ENCODE data around the gene PEX13. TPM values are rescaled to one million over a fixed set of nuclear protein-coding genes. Genes with fewer than 3 reads are reported as not detected.

The PEX13 gene
- total and polyA plus RNA-seq, 4 donors: 10.6 to 42.8 (median 21.5) TPM

GRCh38 chr2:61006486-61007105 lies 10.9 kb upstream of the PEX13 start:
- Histone ChIP-seq H3K27me3 (ENCODE audit: control insufficient read depth in 4 of 4, insufficient read depth in 4 of 4, low read length in 3 of 4) (no peaks in the 10 kb centered on the region), H3K4me3 (ENCODE audit: low read depth in 1 of 3, low read length in 3 of 3) (no peak overlapping the region), H3K9ac (ENCODE audit: low read depth in 1 of 2, low read length in 2 of 2) (no peak overlapping the region), H3K27ac (ENCODE audit: low read depth in 1 of 2, low read length in 2 of 2) (no peak overlapping the region), H3K36me3 (ENCODE audit: control insufficient read depth in 4 of 4, insufficient read depth in 3 of 4, low read depth in 1 of 4, low read length in 3 of 4) (peaks cover 0 to 3% (median 0%) of the 10 kb centered on the region in 4 donors), H3K9me3 (ENCODE audit: control insufficient read depth in 4 of 4, low read length in 3 of 4) (no peaks in the 10 kb centered on the region), H3K4me1 (ENCODE audit: control insufficient read depth in 4 of 4, insufficient read depth in 4 of 4, low read length in 3 of 4) (peaks cover 0 to 9% (median 2%) of the 10 kb centered on the region in 4 donors)
- no peak for DNase-seq (ENCODE audit: low spot score)
- no peak for TF ChIP-seq GABPA (IDR thresholded peaks at IDR 0.05 in 1 of 2, conservative IDR thresholded peaks at IDR 0.05 in 1 of 2)
- TF ChIP-seq REST (IDR thresholded peaks at IDR 0.05): no peak
- no peak for TF ChIP-seq HNF4G (IDR thresholded peaks at IDR 0.05)
- TF ChIP-seq RXRA (IDR thresholded peaks at IDR 0.05): no peak
- TF ChIP-seq ZBTB33 (IDR thresholded peaks at IDR 0.05): no peak
- TF ChIP-seq FOXA1 (IDR thresholded peaks at IDR 0.05): no peak
- TF ChIP-seq JUND (IDR thresholded peaks at IDR 0.05): no peak

- Histone ChIP-seq H3K36me3 (ENCODE audit: control insufficient read depth in 4 of 4, insufficient read depth in 3 of 4, low read depth in 1 of 4, low read length in 3 of 4) (peaks cover 0 to 3% (median 0%) of the 10 kb centered on the region in 4 donors), H3K4me1 (ENCODE audit: control insufficient read depth in 4 of 4, insufficient read depth in 4 of 4, low read length in 3 of 4) (peaks cover 0 to 14% (median 2%) of the 10 kb centered on the region in 4 donors), H3K27ac (ENCODE audit: low read depth in 1 of 2, low read length in 2 of 2) (no peak overlapping the region), H3K9ac (ENCODE audit: low read depth in 1 of 2, low read length in 2 of 2) (no peak overlapping the region), H3K9me3 (ENCODE audit: control insufficient read depth in 4 of 4, low read length in 3 of 4) (no peaks in the 10 kb centered on the region), H3K27me3 (ENCODE audit: control insufficient read depth in 4 of 4, insufficient read depth in 4 of 4, low read length in 3 of 4) (no peaks in the 10 kb centered on the region), H3K4me3 (ENCODE audit: low read depth in 1 of 3, low read length in 3 of 3) (no peak overlapping the region)
- no peak for TF ChIP-seq ATF3 (IDR thresholded peaks at IDR 0.05)
- no peak for TF ChIP-seq NR2F2 (IDR thresholded peaks at IDR 0.05)
- no peak for TF ChIP-seq RAD21 (IDR thresholded peaks at IDR 0.05)
- TF ChIP-seq REST (IDR thresholded peaks at IDR 0.05): no peak
- TF ChIP-seq FOXA1 (IDR thresholded peaks at IDR 0.05): no peak
- TF ChIP-seq GABPA (IDR thresholded peaks at IDR 0.05 in 1 of 2, conservative IDR thresholded peaks at IDR 0.05 in 1 of 2): no peak
- no peak for TF ChIP-seq SP1 (IDR thresholded peaks at IDR 0.05)
- TF ChIP-seq HNF4G (IDR thresholded peaks at IDR 0.05): no peak
- no peak for TF ChIP-seq RXRA (IDR thresholded peaks at IDR 0.05)
- no peak for TF ChIP-seq JUND (IDR thresholded peaks at IDR 0.05)
- TF ChIP-seq EGR1 (IDR thresholded peaks at IDR 0.05; ENCODE audit: low read depth in 2 of 2): no peak
- no peak for TF ChIP-seq MAX (IDR thresholded peaks at IDR 0.05)
- no peak for TF ChIP-seq CTCF (IDR thresholded peaks at IDR 0.05; ENCODE audit: low read depth, low read length, missing input control)
- DNase-seq (ENCODE audit: low spot score): no peak
These were observed 8.2 kb upstream of the PEX13 start for GRCh38 chr2:61009355-61009754.
